Ishikawa (cell line): Measurements from ENCODE around the gene ROR1.

Experiments
- CEBPB ChIP-seq: IDR thresholded peaks from 2 replicates; pipeline ENCODE4 v1.6.1; 2012
- CREB1 ChIP-seq: IDR thresholded peaks from 2 replicates; pipeline ENCODE4 v1.6.1; 2012; ENCODE audit warnings: low read depth
- EGR1 ChIP-seq: IDR thresholded peaks from 2 replicates; pipeline ENCODE4 v1.6.1; 2012
- EP300 ChIP-seq: IDR thresholded peaks from 2 replicates; pipeline ENCODE4 v1.6.1; 2012; ENCODE audit warnings: borderline replicate concordance
- FOXM1 ChIP-seq: IDR thresholded peaks from 2 replicates; pipeline ENCODE4 v1.6.1; 2012; ENCODE audit warnings: low read depth, borderline replicate concordance
- MAX ChIP-seq: IDR thresholded peaks from 2 replicates; pipeline ENCODE4 v1.6.1; 2012
- NFIC ChIP-seq: IDR thresholded peaks from 2 replicates; pipeline ENCODE4 v1.6.1; 2012
- RAD21 ChIP-seq: IDR thresholded peaks from 2 replicates; pipeline ENCODE4 v1.6.1; 2012; ENCODE audit warnings: low read depth
- REST ChIP-seq: IDR thresholded peaks from 2 replicates; pipeline ENCODE4 v1.6.1; 2012; ENCODE audit warnings: low read depth, mild to moderate bottlenecking
- TAF1 ChIP-seq: IDR thresholded peaks from 2 replicates; pipeline ENCODE4 v1.6.1; 2012; ENCODE audit warnings: low read depth, mild to moderate bottlenecking
- TCF12 ChIP-seq: IDR thresholded peaks from 2 replicates; pipeline ENCODE4 v1.6.1; 2012; ENCODE audit warnings: low read depth
- TEAD4 ChIP-seq: IDR thresholded peaks from 2 replicates; pipeline ENCODE4 v1.6.1; 2012
- USF1 ChIP-seq: IDR thresholded peaks from 2 replicates; pipeline ENCODE4 v1.6.1; 2012
- YY1 ChIP-seq: IDR thresholded peaks from 2 replicates; pipeline ENCODE4 v1.6.1; 2012; ENCODE audit warnings: low read depth
- ZBTB7A ChIP-seq: IDR thresholded peaks from 2 replicates; pipeline ENCODE4 v1.6.1; 2012; ENCODE audit warnings: low read depth

ROR1 gene

GRCh38 chr1:64090436-64090835 is 316.6 kb downstream of the ROR1 start:
- TF ChIP-seq ZBTB7A (no peak), CEBPB (no peak), USF1 (no peak), TEAD4 (no peak), TAF1 (no peak), CREB1 (no peak), YY1 (no peak)

- TF ChIP-seq CEBPB: no peak
- no peak for TF ChIP-seq CREB1
- TF ChIP-seq ZBTB7A: no peak
- no peak for TF ChIP-seq MAX
- no peak for TF ChIP-seq YY1
- no peak for TF ChIP-seq TCF12
- no peak for TF ChIP-seq FOXM1
- no peak for TF ChIP-seq REST
- TF ChIP-seq RAD21: no peak
- no peak for TF ChIP-seq EGR1
- no peak for TF ChIP-seq TAF1
These were observed 319.1 kb downstream of the ROR1 start for GRCh38 chr1:64092851-64093371.

GRCh38 chr1:64093941-64094340 is 320.1 kb downstream of the ROR1 start:
- TF ChIP-seq EGR1: no peak
- no peak for TF ChIP-seq USF1
- TF ChIP-seq RAD21: no peak
- TF ChIP-seq NFIC: no peak
- TF ChIP-seq FOXM1: no peak
- no peak for TF ChIP-seq CEBPB
- no peak for TF ChIP-seq YY1
- no peak for TF ChIP-seq REST
- TF ChIP-seq MAX: no peak
- TF ChIP-seq CREB1: no peak
- TF ChIP-seq EP300: no peak
- TF ChIP-seq TCF12: no peak
- TF ChIP-seq ZBTB7A: no peak
- TF ChIP-seq TAF1: no peak
- TF ChIP-seq TEAD4: no peak

- TF ChIP-seq CEBPB (no peak), MAX (no peak), TAF1 (no peak), TCF12 (no peak), ZBTB7A (no peak), EP300 (no peak), USF1 (no peak)
These were observed 322.0 kb downstream of the ROR1 start for GRCh38 chr1:64095832-64096231.

- TF ChIP-seq USF1: no peak
- TF ChIP-seq NFIC: no peak
- TF ChIP-seq FOXM1: no peak
- no peak for TF ChIP-seq RAD21
- TF ChIP-seq TCF12: no peak
- TF ChIP-seq CREB1: no peak
These were observed 324.0 kb downstream of the ROR1 start for GRCh38 chr1:64097859-64098258.
